Panc1 (cell line): ENCODE data around the gene CGNL1.

ENCODE experiments used
- CTCF ChIP-seq: fragments of 450-650 bp; IDR thresholded peaks from 2 replicates; pipeline ENCODE4 v1.5.1; 2017; ENCODE audit warnings: mild to moderate bottlenecking
- POLR2AphosphoS5 ChIP-seq: IDR thresholded peaks from 2 replicates; pipeline ENCODE4 v1.6.1; 2012; ENCODE audit warnings: mild to moderate bottlenecking, low read depth, low read length, moderate library complexity
- SIN3A ChIP-seq: IDR thresholded peaks from 2 replicates; pipeline ENCODE4 v1.6.1; 2012; ENCODE audit warnings: low read depth, mild to moderate bottlenecking, low read length, moderate library complexity, borderline replicate concordance; ENCODE audit not compliant: insufficient read depth

GRCh38 chr15:57440167-57440566 is 63.9 kb downstream of the CGNL1 start:
- TF ChIP-seq CTCF (no peak), POLR2AphosphoS5 (no peak), SIN3A (no peak)
